ENCODE results near the gene KCNH4.
"Not testable (repeated sequence)": the region's sequence is repeated elsewhere in the genome, so short reads cannot be mapped to it uniquely, and the experiment has no call there.

Gene KCNH4

DNA sequence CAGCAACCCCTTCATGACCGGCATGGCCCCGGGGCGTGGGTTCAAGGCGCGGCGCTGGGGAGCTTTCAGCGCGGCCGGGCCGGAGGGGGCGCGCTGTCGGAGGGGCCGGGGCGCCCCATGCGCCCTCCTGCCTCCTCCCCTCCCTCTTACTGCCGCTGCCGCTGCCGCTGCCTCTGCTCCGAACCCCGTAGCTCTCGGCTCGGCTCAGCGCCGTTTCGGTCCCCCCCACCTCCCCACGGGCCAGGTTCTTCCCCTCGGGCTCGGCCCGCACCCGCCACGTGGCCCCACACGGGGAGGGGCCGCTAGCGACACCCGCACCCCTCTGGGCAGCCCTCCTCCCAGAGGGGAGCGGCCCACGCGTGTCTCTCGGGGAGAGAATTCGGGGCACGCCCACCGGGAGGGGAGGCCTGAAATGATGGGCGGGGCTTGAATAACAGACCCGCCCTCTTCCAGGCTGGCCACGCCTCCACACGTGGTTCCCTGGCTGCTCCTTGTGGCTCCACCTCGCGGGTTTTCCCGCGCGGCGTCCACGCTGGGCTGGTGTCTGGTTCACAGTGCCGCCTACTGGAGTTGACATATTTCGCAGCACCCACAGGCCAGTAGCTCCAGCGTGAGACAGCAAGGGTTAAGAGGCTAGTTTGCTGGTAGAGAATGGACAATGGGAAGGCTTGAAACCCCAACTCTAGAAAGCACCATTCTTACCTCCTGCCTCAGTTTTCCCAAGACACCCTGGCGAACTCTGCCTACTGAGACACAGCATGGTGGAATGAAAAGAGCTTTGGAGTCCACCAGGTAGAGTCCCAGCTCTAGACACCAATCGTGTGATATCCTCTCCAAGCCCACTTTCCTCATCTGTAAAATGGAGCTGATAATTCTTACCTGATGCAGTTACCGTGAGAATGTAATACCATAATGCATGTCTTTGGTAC is at the start of gene KCNH4:
Gene KCNH4, minus strand, starts transcription at position 221 of the 929 bp plus-strand sequence. Its CDS starts 197 bp downstream, at position 24.
- H3K27ac ChIP-seq (ENCODE audit: low read length): no peak within 1 kb of the TSS
- peak within 1 kb of the TSS; percentile 16 to 52 for H3K4me3 ChIP-seq (ENCODE audit: low read depth in 1 of 2, low read length in 2 of 2)
- H3K9me3 ChIP-seq (ENCODE audit: control insufficient read depth in 1 of 2, low read length in 2 of 2): no peaks in the 10 kb centered on the region
- H3K36me3 ChIP-seq (ENCODE audit: control insufficient read depth in 1 of 2, insufficient read depth in 2 of 2, low read length in 2 of 2): no peaks in the 10 kb centered on the region
- H3K27me3 ChIP-seq (ENCODE audit: low read depth, low read length): peaks cover 11% of the 10 kb centered on the region
- H3K4me1 ChIP-seq (ENCODE audit: control insufficient read depth in 1 of 2, insufficient read depth in 2 of 2, low read length in 2 of 2): peaks cover 3 to 26% of the 10 kb centered on the region in 2 donors

- Histone ChIP-seq H3K27me3 (ENCODE audit: low read depth, low read length) (no peaks in the 10 kb centered on the region), H3K4me3 (ENCODE audit: low read depth in 1 of 2, low read length in 2 of 2) (no peak overlapping the region), H3K4me1 (ENCODE audit: control insufficient read depth in 1 of 2, insufficient read depth in 2 of 2, low read length in 2 of 2) (peaks cover 0 to 20% of the 10 kb centered on the region in 2 donors), H3K36me3 (ENCODE audit: control insufficient read depth in 1 of 2, insufficient read depth in 2 of 2, low read length in 2 of 2) (no peaks in the 10 kb centered on the region), H3K27ac (ENCODE audit: low read length) (no peak overlapping the region), H3K9me3 (ENCODE audit: control insufficient read depth in 1 of 2, low read length in 2 of 2) (no peaks in the 10 kb centered on the region)
Observed at GRCh38 chr17:42230225-42230624, 49.3 kb upstream of the KCNH4 start.

DNA sequence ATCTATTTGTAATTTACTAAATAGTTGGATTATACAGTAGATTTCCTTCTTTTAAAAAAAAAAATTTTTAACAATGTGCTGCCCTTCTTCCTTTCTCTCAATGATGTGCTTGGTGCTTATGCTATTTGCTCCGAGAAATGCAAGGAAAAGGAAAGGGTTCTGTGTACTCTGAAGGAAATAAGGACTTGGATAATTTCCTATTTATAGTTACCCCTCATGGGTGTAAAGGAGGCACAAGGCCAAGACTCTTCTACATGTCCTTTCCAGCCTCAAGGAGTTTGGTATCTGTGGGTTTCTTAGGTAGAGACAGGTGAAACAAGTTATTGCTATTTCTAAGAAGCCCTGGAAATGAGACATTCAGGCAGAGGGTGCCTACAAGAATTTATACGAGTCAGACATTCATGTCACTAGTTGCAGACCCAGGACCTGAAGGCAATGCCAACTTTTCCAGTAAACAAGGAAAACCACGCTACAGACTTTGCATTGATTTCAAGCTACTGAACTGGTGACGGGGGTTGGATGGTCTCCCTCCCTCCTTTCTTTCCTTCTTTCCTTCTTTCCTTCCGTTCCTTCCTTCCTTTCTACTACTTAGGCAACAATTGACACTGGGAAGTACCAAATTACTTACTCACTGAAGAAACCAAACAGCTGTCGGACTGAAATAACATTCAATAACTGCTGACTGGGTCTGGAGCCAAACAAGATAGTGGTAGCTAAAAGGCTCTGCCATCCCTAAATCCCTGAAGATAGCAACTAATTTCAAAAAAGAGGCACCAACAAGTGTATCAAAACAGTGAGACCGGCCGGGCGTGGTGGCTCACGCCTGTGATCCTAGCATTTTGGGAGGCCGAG is 47.1 kb upstream of the KCNH4 start:
- Histone ChIP-seq H3K4me3 (ENCODE audit: low read depth in 1 of 2, low read length in 2 of 2) (no peak overlapping the region), H3K36me3 (ENCODE audit: control insufficient read depth in 1 of 2, insufficient read depth in 2 of 2, low read length in 2 of 2) (peaks cover 10 to 18% of the 10 kb centered on the region in 2 donors), H3K27ac (ENCODE audit: low read length) (no peak overlapping the region)

DNA sequence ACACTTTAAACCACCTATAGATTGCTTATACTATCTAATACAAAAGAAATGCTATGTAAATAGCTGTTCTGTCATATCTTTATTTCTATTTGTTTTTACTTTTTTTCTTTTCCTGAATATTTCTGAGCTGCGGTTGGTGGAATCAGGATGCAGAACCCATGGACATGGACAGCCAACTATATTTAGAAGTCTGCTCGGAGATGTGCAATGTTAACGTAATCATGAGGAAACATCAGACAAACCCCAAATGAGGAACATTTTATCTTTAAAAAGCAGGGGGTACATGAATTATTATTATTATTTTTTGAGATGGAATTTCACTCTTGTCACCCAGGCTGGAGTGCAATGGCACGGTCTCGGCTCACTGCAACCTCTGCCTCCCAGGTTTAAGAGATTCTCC is 44.7 kb upstream of the KCNH4 start:
- H3K27ac ChIP-seq (ENCODE audit: low read length): no peak overlapping the region
- H3K27me3 ChIP-seq (ENCODE audit: low read depth, low read length): no peaks in the 10 kb centered on the region
- no peak overlapping the region for H3K4me3 ChIP-seq (ENCODE audit: low read depth in 1 of 2, low read length in 2 of 2)
- H3K36me3 ChIP-seq (ENCODE audit: control insufficient read depth in 1 of 2, insufficient read depth in 2 of 2, low read length in 2 of 2): peaks cover 21 to 37% of the 10 kb centered on the region in 2 donors
- H3K4me1 ChIP-seq (ENCODE audit: control insufficient read depth in 1 of 2, insufficient read depth in 2 of 2, low read length in 2 of 2): peaks cover 0 to 14% of the 10 kb centered on the region in 2 donors
- no peaks in the 10 kb centered on the region for H3K9me3 ChIP-seq (ENCODE audit: control insufficient read depth in 1 of 2, low read length in 2 of 2)

More for the DNA sequence above, 47.1 kb upstream of the KCNH4 start:
- H3K9me3 ChIP-seq (ENCODE audit: control insufficient read depth in 1 of 2, low read length in 2 of 2): no peaks in the 10 kb centered on the region
- peaks cover 0 to 14% of the 10 kb centered on the region in 2 donors for H3K4me1 ChIP-seq (ENCODE audit: control insufficient read depth in 1 of 2, insufficient read depth in 2 of 2, low read length in 2 of 2)
- H3K27me3 ChIP-seq (ENCODE audit: low read depth, low read length): no peaks in the 10 kb centered on the region

GRCh38 chr17:42224651-42225050 is 43.7 kb upstream of the KCNH4 start:
- Histone ChIP-seq H3K27ac (ENCODE audit: low read length) (no peak overlapping the region), H3K9me3 (ENCODE audit: control insufficient read depth in 1 of 2, low read length in 2 of 2) (no peaks in the 10 kb centered on the region), H3K4me3 (ENCODE audit: low read depth in 1 of 2, low read length in 2 of 2) (no peak overlapping the region), H3K36me3 (ENCODE audit: control insufficient read depth in 1 of 2, insufficient read depth in 2 of 2, low read length in 2 of 2) (peaks cover 21 to 47% of the 10 kb centered on the region in 2 donors), H3K27me3 (ENCODE audit: low read depth, low read length) (no peaks in the 10 kb centered on the region), H3K4me1 (ENCODE audit: control insufficient read depth in 1 of 2, insufficient read depth in 2 of 2, low read length in 2 of 2) (peaks cover 0 to 14% of the 10 kb centered on the region in 2 donors)

GRCh38 chr17:42221886-42222745 is 41.2 kb upstream of the KCNH4 start:
- no peaks in the 10 kb centered on the region for H3K4me1 ChIP-seq (ENCODE audit: control insufficient read depth in 1 of 2, insufficient read depth in 2 of 2, low read length in 2 of 2)
- no peaks in the 10 kb centered on the region for H3K9me3 ChIP-seq (ENCODE audit: control insufficient read depth in 1 of 2, low read length in 2 of 2)
- H3K27ac ChIP-seq (ENCODE audit: low read length): no peak overlapping the region
- no peaks in the 10 kb centered on the region for H3K27me3 ChIP-seq (ENCODE audit: low read depth, low read length)
- peaks cover 25 to 62% of the 10 kb centered on the region in 2 donors for H3K36me3 ChIP-seq (ENCODE audit: control insufficient read depth in 1 of 2, insufficient read depth in 2 of 2, low read length in 2 of 2)
- no peak overlapping the region for H3K4me3 ChIP-seq (ENCODE audit: low read depth in 1 of 2, low read length in 2 of 2)

DNA sequence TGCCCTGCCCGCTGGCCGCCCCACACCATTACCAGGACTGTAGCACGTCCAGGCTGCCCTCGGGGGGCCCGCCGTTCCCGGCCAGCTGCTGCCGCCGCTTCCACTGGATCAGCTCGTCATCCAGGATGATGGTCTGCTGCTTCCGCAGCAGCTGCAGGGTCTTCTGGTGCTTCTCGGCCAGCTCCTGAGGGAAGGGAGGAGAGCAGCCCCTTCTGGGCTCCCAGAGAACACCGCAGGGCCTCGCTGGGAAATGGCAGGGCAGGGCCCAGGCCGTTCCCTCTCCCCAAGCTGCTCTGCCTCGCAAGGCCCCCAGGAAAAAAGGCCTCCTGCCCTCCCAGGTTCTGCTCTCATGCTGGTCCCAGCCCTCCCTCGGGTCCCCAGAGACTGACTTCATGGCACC is 38.3 kb upstream of the KCNH4 start:
- H3K9me3 ChIP-seq (ENCODE audit: control insufficient read depth in 1 of 2, low read length in 2 of 2); H3K27ac ChIP-seq (ENCODE audit: low read length); H3K27me3 ChIP-seq (ENCODE audit: low read depth, low read length); H3K4me1 ChIP-seq (ENCODE audit: control insufficient read depth in 1 of 2, insufficient read depth in 2 of 2, low read length in 2 of 2); H3K4me3 ChIP-seq (ENCODE audit: low read depth in 1 of 2, low read length in 2 of 2): not testable (repeated sequence)
- H3K36me3 ChIP-seq (ENCODE audit: control insufficient read depth in 1 of 2, insufficient read depth in 2 of 2, low read length in 2 of 2): peaks cover 38 to 81% of the 10 kb centered on the region in 2 donors

DNA sequence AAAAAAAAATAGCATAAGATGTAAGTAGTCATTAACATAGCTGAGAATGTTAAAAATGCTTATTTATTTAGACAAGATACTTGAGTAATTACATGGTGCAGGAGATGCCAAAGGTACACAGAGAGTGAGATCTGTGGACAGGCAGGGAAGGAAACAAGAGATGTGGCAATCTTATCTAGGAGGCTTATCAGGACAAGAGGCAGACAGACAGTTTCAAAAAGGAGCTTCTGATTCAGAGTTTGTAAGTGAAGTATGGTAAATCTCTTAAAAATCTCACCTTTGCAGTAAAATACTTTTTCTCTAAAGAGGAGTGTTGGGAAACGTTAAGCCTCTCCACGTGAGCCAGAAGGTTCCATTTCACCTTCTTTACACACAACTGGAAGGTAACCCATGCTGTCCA is 33.2 kb upstream of the KCNH4 start:
- H3K27ac ChIP-seq (ENCODE audit: low read length): no peak overlapping the region
- H3K4me1 ChIP-seq (ENCODE audit: control insufficient read depth in 1 of 2, insufficient read depth in 2 of 2, low read length in 2 of 2): no peaks in the 10 kb centered on the region
- H3K27me3 ChIP-seq (ENCODE audit: low read depth, low read length): no peaks in the 10 kb centered on the region
- H3K36me3 ChIP-seq (ENCODE audit: control insufficient read depth in 1 of 2, insufficient read depth in 2 of 2, low read length in 2 of 2): peaks cover 38 to 83% of the 10 kb centered on the region in 2 donors
- no peaks in the 10 kb centered on the region for H3K9me3 ChIP-seq (ENCODE audit: control insufficient read depth in 1 of 2, low read length in 2 of 2)
- no peak overlapping the region for H3K4me3 ChIP-seq (ENCODE audit: low read depth in 1 of 2, low read length in 2 of 2)

- Histone ChIP-seq H3K4me1 (ENCODE audit: control insufficient read depth in 1 of 2, insufficient read depth in 2 of 2, low read length in 2 of 2) (no peaks in the 10 kb centered on the region), H3K36me3 (ENCODE audit: control insufficient read depth in 1 of 2, insufficient read depth in 2 of 2, low read length in 2 of 2) (peaks cover 41 to 83% of the 10 kb centered on the region in 2 donors), H3K9me3 (ENCODE audit: control insufficient read depth in 1 of 2, low read length in 2 of 2) (no peaks in the 10 kb centered on the region), H3K27ac (ENCODE audit: low read length) (no peak overlapping the region), H3K27me3 (ENCODE audit: low read depth, low read length) (no peaks in the 10 kb centered on the region), H3K4me3 (ENCODE audit: low read depth in 1 of 2, low read length in 2 of 2) (no peak overlapping the region)
Observed at GRCh38 chr17:42212382-42212781, 31.4 kb upstream of the KCNH4 start.

- H3K27ac ChIP-seq (ENCODE audit: low read length): not testable (repeated sequence)
Observed at GRCh38 chr17:42211921-42212341, 31.0 kb upstream of the KCNH4 start.

More at GRCh38 chr17:42211921-42212341, 31.0 kb upstream of the KCNH4 start:
- H3K27me3 ChIP-seq (ENCODE audit: low read depth, low read length); H3K4me3 ChIP-seq (ENCODE audit: low read depth in 1 of 2, low read length in 2 of 2); H3K4me1 ChIP-seq (ENCODE audit: control insufficient read depth in 1 of 2, insufficient read depth in 2 of 2, low read length in 2 of 2); H3K9me3 ChIP-seq (ENCODE audit: control insufficient read depth in 1 of 2, low read length in 2 of 2): not testable (repeated sequence)
- H3K36me3 ChIP-seq (ENCODE audit: control insufficient read depth in 1 of 2, insufficient read depth in 2 of 2, low read length in 2 of 2): peaks cover 40 to 82% of the 10 kb centered on the region in 2 donors
